ENCODE data around the gene HDAC10.
A peak's percentile ranks its signal among the peaks of the same experiment; 100 is the strongest.

The HDAC10 gene

GRCh38 chr22:50258361-50259292, 7.6 kb upstream of the HDAC10 start:
- H3K36me3 ChIP-seq (ENCODE audit: insufficient read depth, low read length), result no peaks in the 10 kb centered on the region
- H3K9ac ChIP-seq (ENCODE audit: low read depth, low read length), result no peak overlapping the region
- peaks cover 14% of the 10 kb centered on the region; the same call in 1 of the 2 replicates for H3K4me1 ChIP-seq (ENCODE audit: insufficient read depth, low read length)
- no peaks in the 10 kb centered on the region for H3K9me3 ChIP-seq (ENCODE audit: control insufficient read depth, insufficient read depth, low read length)

DNA sequence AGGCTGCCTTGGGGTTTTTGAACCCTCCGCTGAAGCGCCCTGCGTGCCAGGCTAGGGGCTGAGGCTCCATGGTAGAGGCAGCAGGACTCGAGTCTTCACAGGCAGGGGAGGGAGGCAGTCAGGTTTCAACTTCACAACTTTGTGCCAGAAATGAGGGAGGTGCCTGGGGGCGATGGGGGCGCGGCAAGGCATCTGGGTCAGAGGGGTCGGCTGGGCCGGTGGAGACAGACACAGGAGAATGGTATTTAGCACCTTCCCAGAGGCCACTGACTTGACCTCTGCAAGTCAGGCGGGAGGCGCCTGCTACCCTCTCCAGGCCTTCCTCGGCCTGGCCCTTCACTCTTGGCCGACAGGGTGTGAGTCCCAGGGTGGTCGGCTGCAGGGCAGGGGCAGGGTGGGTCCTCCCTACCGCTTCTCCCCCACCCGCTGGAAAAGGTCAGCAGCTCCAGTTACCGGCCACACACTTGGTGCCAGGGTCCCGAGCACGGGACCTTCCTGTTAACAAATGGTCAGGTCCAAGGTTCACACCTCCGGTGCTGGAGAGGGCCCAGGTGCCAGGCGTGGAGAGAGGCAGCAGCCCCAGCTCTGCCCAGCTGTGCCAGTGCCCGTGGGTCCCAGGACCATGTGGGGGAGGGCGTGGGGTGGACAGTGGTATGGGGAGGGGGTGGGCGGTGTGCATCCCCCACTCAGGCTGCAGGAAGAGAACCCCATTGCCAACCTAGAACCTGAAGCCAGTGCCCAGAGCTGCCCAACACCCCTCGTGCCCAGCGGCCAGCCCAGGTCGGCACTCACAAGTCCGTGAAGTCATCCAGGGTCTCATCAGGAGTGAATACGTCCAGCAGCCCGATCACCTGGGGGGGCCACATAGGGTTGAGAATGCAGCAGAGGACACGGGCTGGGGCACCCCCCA, 6.6 kb upstream of the HDAC10 start:
- Histone ChIP-seq H3K9me3 (ENCODE audit: control insufficient read depth, insufficient read depth, low read length) (no peaks in the 10 kb centered on the region), H3K36me3 (ENCODE audit: insufficient read depth, low read length) (no peaks in the 10 kb centered on the region), H3K9ac (ENCODE audit: low read depth, low read length) (no peak overlapping the region), H3K4me1 (ENCODE audit: insufficient read depth, low read length) (peaks cover 8% of the 10 kb centered on the region; the same call in 1 of the 2 replicates)

- H3K4me1 ChIP-seq (ENCODE audit: insufficient read depth, low read length), result peaks cover 2% of the 10 kb centered on the region; the same call in 1 of the 2 replicates
- H3K36me3 ChIP-seq (ENCODE audit: insufficient read depth, low read length), result no peaks in the 10 kb centered on the region
- no peaks in the 10 kb centered on the region for H3K9me3 ChIP-seq (ENCODE audit: control insufficient read depth, insufficient read depth, low read length)
- H3K9ac ChIP-seq (ENCODE audit: low read depth, low read length), result no peak overlapping the region
Measured at GRCh38 chr22:50257041-50257440, 6.0 kb upstream of the HDAC10 start.

DNA sequence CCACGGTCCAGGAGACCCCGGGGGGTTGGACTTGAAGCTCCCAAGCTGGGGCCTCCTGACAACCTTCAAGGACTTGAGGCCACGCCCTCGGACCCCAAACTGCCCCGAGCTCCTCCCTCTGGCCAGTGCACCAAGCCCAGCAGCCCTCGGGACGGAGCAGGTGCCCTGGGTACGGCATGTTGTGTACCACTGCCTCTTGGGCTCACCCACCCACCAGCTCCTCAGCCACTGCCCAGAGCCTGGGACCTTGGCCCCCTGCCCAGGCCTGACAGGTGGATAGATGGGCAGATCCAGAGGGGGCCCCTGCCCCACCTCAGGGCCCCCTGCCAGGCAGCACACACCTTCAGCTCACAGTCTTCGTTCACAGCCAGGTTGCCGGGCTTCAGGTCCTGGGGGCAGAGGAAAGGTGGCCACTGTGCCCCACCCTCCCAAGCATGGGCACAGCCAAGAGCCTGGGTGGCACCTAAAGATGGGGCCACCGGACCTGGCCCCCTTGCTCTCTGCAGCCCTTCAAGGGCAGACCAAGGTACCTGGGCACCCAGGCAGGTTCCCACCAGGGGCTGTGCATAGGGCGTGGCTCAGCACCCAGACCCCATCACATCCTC, 5.3 kb upstream of the HDAC10 start:
- H3K9me3 ChIP-seq (ENCODE audit: control insufficient read depth, insufficient read depth, low read length), result no peaks in the 10 kb centered on the region
- no peaks in the 10 kb centered on the region for H3K36me3 ChIP-seq (ENCODE audit: insufficient read depth, low read length)
- H3K9ac ChIP-seq (ENCODE audit: low read depth, low read length), result no peak overlapping the region
- no peaks in the 10 kb centered on the region; the same call in 1 of the 2 replicates for H3K4me1 ChIP-seq (ENCODE audit: insufficient read depth, low read length)

- Histone ChIP-seq H3K9ac (ENCODE audit: low read depth, low read length) (no peak overlapping the region), H3K36me3 (ENCODE audit: insufficient read depth, low read length) (no peaks in the 10 kb centered on the region), H3K4me1 (ENCODE audit: insufficient read depth, low read length) (no peaks in the 10 kb centered on the region; the same call in 1 of the 2 replicates), H3K9me3 (ENCODE audit: control insufficient read depth, insufficient read depth, low read length) (no peaks in the 10 kb centered on the region)
Measured at GRCh38 chr22:50255607-50256006, 4.5 kb upstream of the HDAC10 start.

DNA sequence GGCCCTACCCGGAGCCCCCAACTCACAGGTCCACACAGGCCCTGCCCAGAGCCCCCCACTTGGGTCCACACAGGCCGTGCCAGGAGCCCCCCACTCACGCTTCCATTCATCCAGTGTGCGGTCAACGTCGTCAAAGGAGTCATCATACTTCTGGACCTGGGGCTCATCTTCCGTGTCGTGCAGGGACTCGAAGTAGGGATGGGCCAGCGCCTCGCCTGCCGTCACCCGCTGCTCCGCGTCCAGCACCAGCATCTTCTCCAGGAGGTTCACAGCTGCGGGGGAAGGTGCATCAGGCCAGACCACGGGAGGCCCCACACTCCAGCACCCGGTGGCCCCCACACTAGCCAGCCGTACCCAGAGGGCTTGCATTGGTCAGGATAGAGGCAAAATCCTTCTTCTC, 4.0 kb upstream of the HDAC10 start:
- Histone ChIP-seq H3K4me1 (ENCODE audit: insufficient read depth, low read length) (no peaks in the 10 kb centered on the region; the same call in 1 of the 2 replicates), H3K9me3 (ENCODE audit: control insufficient read depth, insufficient read depth, low read length) (no peaks in the 10 kb centered on the region), H3K9ac (ENCODE audit: low read depth, low read length) (no peak overlapping the region), H3K36me3 (ENCODE audit: insufficient read depth, low read length) (no peaks in the 10 kb centered on the region)

DNA sequence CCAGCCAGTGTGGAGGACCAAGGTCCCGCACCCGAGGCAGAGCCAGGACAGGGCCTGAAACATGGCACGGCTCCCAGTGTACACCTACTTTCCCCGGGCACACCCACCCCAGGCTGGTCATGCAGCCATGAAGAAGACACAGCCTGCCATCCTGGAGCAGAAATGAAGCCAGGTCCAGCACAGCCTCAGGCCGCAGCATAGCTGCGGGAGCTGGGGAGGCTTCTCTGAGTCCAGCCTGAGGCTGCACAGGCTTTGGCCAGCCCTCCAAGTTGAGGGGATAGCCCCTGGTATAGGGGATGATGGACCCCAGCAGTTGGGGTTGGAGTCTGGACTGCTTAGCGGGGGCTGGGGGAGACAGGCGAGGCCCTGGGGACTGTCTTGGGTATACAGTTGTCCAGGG, 2.9 kb upstream of the HDAC10 start:
- Histone ChIP-seq H3K4me1 (ENCODE audit: insufficient read depth, low read length) (no peaks in the 10 kb centered on the region), H3K36me3 (ENCODE audit: insufficient read depth, low read length) (no peaks in the 10 kb centered on the region), H3K9me3 (ENCODE audit: control insufficient read depth, insufficient read depth, low read length) (no peaks in the 10 kb centered on the region), H3K9ac (ENCODE audit: low read depth, low read length) (no peak overlapping the region)

DNA sequence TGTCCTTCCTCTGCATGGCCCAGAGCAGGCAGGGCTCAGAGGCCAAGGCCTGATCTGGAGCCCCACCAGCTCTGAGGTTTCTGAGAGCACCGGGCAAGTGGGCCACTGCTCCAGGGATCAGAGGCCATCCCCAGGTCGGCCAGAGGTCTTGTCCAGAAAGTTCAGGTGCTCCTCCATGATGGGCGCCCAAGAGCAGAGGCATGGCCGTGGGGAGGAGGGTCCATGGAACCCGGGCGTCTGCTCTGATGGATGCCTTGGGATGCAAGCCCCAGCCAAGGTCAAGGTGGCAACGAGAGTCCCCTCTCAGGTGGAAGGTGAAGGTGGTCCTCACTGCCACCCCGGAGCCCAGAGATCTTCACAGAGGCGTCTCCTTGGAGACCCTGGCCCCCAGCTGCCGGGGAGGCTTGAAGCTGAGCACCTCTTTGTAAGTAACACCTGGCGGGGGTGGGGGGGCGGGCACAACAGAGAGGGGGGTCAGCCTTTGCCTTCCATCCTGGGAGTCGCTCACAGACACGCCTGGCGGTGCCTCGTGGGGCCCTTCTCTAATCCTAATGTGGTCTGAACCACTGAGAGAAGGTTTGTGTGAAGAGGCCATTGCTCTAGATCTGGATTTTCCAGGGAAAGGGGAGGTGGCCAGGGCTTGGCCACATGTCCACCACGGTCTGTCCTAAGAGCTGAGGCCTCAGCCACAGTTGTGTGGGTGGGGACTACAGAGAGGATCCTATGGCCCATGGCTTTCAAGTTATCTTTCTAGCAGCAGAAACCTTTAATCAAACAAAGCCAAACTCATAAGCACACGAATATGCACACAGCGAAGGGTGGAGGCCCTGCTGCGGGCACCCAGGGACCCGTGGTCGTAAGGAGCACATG, 2.2 kb upstream of the HDAC10 start:
- Histone ChIP-seq H3K36me3 (ENCODE audit: insufficient read depth, low read length) (no peaks in the 10 kb centered on the region), H3K9ac (ENCODE audit: low read depth, low read length) (no peak overlapping the region), H3K4me1 (ENCODE audit: insufficient read depth, low read length) (no peaks in the 10 kb centered on the region), H3K9me3 (ENCODE audit: control insufficient read depth, insufficient read depth, low read length) (no peaks in the 10 kb centered on the region)

GRCh38 chr22:50252082-50253045, 1.3 kb upstream of the HDAC10 start:
- Histone ChIP-seq H3K9ac (ENCODE audit: low read depth, low read length) (peak overlapping the region; percentile 83; the same call in 1 of the 2 replicates), H3K36me3 (ENCODE audit: insufficient read depth, low read length) (no peaks in the 10 kb centered on the region), H3K4me1 (ENCODE audit: insufficient read depth, low read length) (no peaks in the 10 kb centered on the region), H3K9me3 (ENCODE audit: control insufficient read depth, insufficient read depth, low read length) (no peaks in the 10 kb centered on the region)

DNA sequence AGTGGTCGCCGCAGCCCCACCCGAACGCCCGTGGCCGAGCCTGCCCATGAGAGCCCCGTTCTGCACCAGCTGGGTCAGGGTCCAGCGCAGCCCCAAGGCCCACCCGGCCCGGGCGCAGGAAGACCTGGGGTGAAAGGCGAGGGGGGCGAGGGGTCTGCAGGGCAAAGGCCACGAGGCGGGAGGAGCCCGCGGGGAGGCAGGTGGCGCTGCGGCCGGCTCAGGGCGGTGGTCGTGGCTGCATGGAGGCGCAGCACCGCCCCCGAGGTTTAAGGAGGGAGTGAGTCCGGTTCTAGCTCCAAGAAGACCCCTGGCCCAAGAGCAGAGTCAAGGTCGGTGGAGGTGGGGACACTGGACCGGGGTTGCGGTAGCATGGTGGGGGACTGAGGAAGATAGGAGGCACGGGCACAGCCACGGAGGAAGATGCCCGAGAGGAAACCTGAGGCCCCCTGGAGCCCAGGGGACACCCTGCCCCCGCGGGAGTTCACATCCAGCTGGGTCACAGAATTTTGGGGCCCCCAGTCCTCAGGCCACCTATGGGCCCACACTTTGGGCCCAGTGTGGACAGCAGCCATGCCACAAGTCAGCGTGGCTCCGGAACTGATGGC, 514 bp upstream of the HDAC10 start:
- Histone ChIP-seq H3K9me3 (ENCODE audit: control insufficient read depth, insufficient read depth, low read length) (no peaks in the 10 kb centered on the region), H3K4me1 (ENCODE audit: insufficient read depth, low read length) (no peaks in the 10 kb centered on the region), H3K9ac (ENCODE audit: low read depth, low read length) (peak overlapping the region; percentile 83; the same call in 1 of the 2 replicates), H3K36me3 (ENCODE audit: insufficient read depth, low read length) (no peaks in the 10 kb centered on the region)

DNA sequence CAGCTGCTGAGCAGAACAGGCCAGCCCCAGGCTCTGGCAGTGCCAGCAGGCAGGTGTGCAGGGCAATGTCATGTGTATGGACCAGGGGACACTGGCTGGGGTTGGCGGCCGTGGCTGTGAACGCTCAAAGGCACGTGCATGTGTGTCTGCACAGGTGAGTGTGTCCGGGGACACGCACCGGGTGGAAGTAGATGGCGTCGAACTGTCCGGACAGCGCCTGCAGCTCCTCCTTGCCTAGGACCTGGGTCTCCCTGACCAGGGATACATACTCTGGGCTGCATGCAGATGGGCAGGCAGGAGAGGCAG, 863 bp downstream of the HDAC10 start:
- no peaks in the 10 kb centered on the region for H3K9me3 ChIP-seq (ENCODE audit: control insufficient read depth, insufficient read depth, low read length)
- no peaks in the 10 kb centered on the region for H3K36me3 ChIP-seq (ENCODE audit: insufficient read depth, low read length)
- H3K9ac ChIP-seq (ENCODE audit: low read depth, low read length), result peak overlapping the region; percentile 83; the same call in 1 of the 2 replicates
- H3K4me1 ChIP-seq (ENCODE audit: insufficient read depth, low read length), result no peaks in the 10 kb centered on the region

DNA sequence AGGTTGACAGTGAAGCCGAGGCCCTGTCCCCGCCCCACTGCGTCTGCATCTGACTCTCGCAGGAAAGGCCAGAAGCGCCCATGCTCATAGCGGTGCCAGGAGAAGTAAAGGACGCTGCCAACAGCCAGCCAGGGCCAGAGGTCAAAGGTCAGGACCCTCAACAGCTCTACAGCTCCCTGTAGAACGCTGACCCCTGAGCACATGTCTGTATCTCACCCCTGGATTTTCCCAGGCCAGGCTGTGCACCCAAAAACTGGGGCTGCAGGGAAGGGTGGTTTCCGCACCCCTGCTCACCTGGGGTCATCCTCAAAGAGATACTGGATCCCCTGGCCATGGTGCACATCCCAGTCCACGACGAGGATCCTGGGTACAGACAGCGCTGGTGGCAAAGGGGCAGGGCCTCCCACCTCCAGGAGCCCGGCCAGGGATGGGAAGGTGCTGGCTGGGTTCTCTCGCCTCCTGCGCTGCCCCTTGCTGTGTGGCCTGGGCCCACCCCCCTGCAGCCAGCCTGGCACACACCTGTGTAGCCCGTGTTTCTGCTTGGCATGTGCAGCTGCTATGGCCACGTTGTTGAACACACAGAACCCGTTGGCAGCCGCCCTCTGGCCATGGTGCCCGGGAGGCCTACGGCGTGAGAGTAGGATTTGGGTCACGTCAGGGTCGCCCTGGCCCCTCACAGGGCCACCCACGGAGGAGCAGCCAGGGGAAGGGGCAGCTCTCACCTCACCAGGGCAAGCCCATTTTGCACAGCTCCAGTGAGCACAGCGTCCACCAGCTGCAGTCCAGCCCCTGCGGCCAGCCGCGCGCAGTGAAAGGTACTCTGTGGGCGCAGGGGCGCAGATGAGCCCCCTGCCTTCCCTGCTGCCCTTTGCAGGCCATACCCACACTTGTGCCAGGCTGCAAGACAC, 1.5 kb downstream of the HDAC10 start:
- no peak overlapping the region for H3K9ac ChIP-seq (ENCODE audit: low read depth, low read length)
- no peaks in the 10 kb centered on the region for H3K36me3 ChIP-seq (ENCODE audit: insufficient read depth, low read length)
- H3K4me1 ChIP-seq (ENCODE audit: insufficient read depth, low read length), result no peaks in the 10 kb centered on the region
- H3K9me3 ChIP-seq (ENCODE audit: control insufficient read depth, insufficient read depth, low read length), result no peaks in the 10 kb centered on the region

Data from ES-I3 (cell line).